HL-60 (cell line): ENCODE data around the gene MTNR1A.

ENCODE experiments used
- POLR2AphosphoS5 ChIP-seq: IDR thresholded peaks from 2 replicates; pipeline ENCODE4 v1.6.1; 2012; ENCODE audit warnings: low read depth
- TF ChIP-seq, protein P1 (sequence below): IDR thresholded peaks from one replicate; pipeline ENCODE4 v1.5.1; 2011; ENCODE audit warnings: low read length, control low read depth, inconsistent platforms; ENCODE audit not compliant: insufficient read depth

DNA sequence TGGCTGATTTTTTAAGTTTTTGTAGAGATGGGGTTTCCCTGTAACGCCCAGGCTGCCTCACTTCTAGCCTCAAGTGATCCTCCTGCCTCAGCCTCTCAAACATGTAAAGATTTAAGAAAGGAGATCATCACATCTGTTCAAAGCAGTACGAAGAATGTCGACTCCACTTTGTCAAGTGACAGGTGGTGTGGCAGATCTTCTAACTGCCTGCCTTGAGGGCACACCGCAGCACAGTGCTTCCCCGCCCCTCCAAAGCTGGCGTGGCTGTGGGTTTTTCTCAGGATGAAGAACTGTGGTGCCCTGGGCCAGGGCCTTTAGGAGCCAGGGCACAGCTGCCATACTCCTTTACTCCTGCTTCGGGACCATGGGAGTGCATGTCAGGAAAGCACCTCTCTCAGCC is 43.3 kb upstream of the MTNR1A start:
- TF ChIP-seq, protein P1, sequence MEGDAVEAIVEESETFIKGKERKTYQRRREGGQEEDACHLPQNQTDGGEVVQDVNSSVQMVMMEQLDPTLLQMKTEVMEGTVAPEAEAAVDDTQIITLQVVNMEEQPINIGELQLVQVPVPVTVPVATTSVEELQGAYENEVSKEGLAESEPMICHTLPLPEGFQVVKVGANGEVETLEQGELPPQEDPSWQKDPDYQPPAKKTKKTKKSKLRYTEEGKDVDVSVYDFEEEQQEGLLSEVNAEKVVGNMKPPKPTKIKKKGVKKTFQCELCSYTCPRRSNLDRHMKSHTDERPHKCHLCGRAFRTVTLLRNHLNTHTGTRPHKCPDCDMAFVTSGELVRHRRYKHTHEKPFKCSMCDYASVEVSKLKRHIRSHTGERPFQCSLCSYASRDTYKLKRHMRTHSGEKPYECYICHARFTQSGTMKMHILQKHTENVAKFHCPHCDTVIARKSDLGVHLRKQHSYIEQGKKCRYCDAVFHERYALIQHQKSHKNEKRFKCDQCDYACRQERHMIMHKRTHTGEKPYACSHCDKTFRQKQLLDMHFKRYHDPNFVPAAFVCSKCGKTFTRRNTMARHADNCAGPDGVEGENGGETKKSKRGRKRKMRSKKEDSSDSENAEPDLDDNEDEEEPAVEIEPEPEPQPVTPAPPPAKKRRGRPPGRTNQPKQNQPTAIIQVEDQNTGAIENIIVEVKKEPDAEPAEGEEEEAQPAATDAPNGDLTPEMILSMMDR: no peak
- no peak for TF ChIP-seq POLR2AphosphoS5
